GM23338 (cell line): ENCODE results near the gene CCL7. TPM values are rescaled to one million over a fixed set of nuclear protein-coding genes. Genes with fewer than 3 reads are reported as not detected.
A peak's percentile ranks its signal among the peaks of the same experiment; 100 is the strongest.

Source experiments
- ATAC-seq: fragments of 200-7000 bp; cut with Tn5 transposase; 3 replicates; pipeline ENCODE4 v1.9.1; 2020
- DNase-seq: peaks from one replicate; pipeline ENCODE4 v3.0.0-alpha.2; 2015; ENCODE audit warnings: low spot score
- H2AFZ ChIP-seq: fragments of 200-600 bp; sonication (generic); 2 replicates; pipeline ENCODE4 v1.8.0; 2016; ENCODE audit warnings: antibody characterized with exemption, mild to moderate bottlenecking, moderate library complexity
- H3F3A ChIP-seq: fragments of 200-600 bp; sonication (generic); replicated peaks from 2 replicates; pipeline ENCODE4 v1.8.0; 2017; ENCODE audit warnings: antibody characterized with exemption, mixed run types, low read depth
- H3K27ac ChIP-seq: fragments of 200-600 bp; sonication (generic); 2 replicates; pipeline ENCODE4 v1.6.1; 2016; ENCODE audit warnings: low read depth
- H3K27me3 ChIP-seq: fragments of 200-600 bp; sonication (generic); 2 replicates; pipeline ENCODE4 v1.8.0; 2016; ENCODE audit warnings: mild to moderate bottlenecking, mixed run types, moderate library complexity; ENCODE audit not compliant: insufficient read depth
- H3K36me3 ChIP-seq: fragments of 200-600 bp; sonication (generic); 2 replicates; pipeline ENCODE4 v1.8.0; 2016; ENCODE audit warnings: mild to moderate bottlenecking; ENCODE audit not compliant: insufficient read depth
- H3K4me1 ChIP-seq: fragments of 200-600 bp; sonication (generic); 2 replicates; pipeline ENCODE4 v1.8.0; 2016; ENCODE audit warnings: mild to moderate bottlenecking, moderate library complexity; ENCODE audit not compliant: insufficient read depth
- H3K4me2 ChIP-seq: fragments of 200-600 bp; sonication (generic); 2 replicates; pipeline ENCODE4 v1.7.1; 2017; ENCODE audit warnings: mixed run types
- H3K4me3 ChIP-seq: fragments of 200-600 bp; sonication (generic); 2 replicates; pipeline ENCODE4 v1.6.1; 2016; ENCODE audit warnings: mixed run types
- H3K79me2 ChIP-seq: fragments of 200-600 bp; sonication (generic); replicated peaks from 2 replicates; pipeline ENCODE4 v1.8.0; 2017; ENCODE audit warnings: mild to moderate bottlenecking; ENCODE audit not compliant: insufficient read depth
- H3K9me2 ChIP-seq: fragments of 200-600 bp; sonication (generic); 2 replicates; pipeline ENCODE4 v1.8.0; 2017; ENCODE audit not compliant: insufficient read depth
- H4K20me1 ChIP-seq: fragments of 200-600 bp; sonication (generic); replicated peaks from 2 replicates; pipeline ENCODE4 v1.8.0; 2017; ENCODE audit warnings: mild to moderate bottlenecking; ENCODE audit not compliant: insufficient read depth
- H3K27ac Mint-ChIP-seq: 2 replicates; pipeline ENCODE4 v1.8.0; 2020; ENCODE audit warnings: inconsistent platforms, mild to moderate bottlenecking, moderate library complexity, mixed read lengths
- H3K27me3 Mint-ChIP-seq: 3 replicates; pipeline ENCODE4 v1.8.0; 2022; ENCODE audit warnings: low read depth, mild to moderate bottlenecking, moderate library complexity, mixed read lengths, inconsistent platforms; ENCODE audit not compliant: insufficient read depth, poor library complexity
- H3K36me3 Mint-ChIP-seq: 3 replicates; pipeline ENCODE4 v1.8.0; 2021; ENCODE audit warnings: low read depth, mild to moderate bottlenecking, inconsistent platforms, moderate library complexity, mixed read lengths
- H3K4me1 Mint-ChIP-seq: 3 replicates; pipeline ENCODE4 v1.8.0; 2020; ENCODE audit warnings: mild to moderate bottlenecking, inconsistent platforms, mixed read lengths
- H3K4me3 Mint-ChIP-seq: 3 replicates; pipeline ENCODE4 v1.8.0; 2021; ENCODE audit warnings: moderate library complexity, mild to moderate bottlenecking, inconsistent platforms, mixed read lengths
- H3K9me3 Mint-ChIP-seq: 3 replicates; pipeline ENCODE4 v1.8.0; 2020; ENCODE audit warnings: moderate library complexity, mild to moderate bottlenecking, inconsistent platforms, mixed read lengths
- CTCF ChIP-seq, 2 experiments: fragments of 200-600 bp in 1 of 2; sonication (generic) in 1 of 2; conservative IDR thresholded peaks; 2 replicates each; pipeline versions ENCODE4 v1.5.1 to v1.6.1; 2016 to 2017; ENCODE audit warnings: antibody characterized with exemption in 2 of 2, low read depth in 2 of 2, mild to moderate bottlenecking in 2 of 2, moderate library complexity in 1 of 2
- ETS1 ChIP-seq: IDR thresholded peaks from 2 replicates; pipeline ENCODE4 v1.6.1; 2016; ENCODE audit warnings: antibody characterized with exemption
- EZH2 ChIP-seq: fragments of 200-600 bp; sonication (generic); IDR thresholded peaks from one replicate; pipeline ENCODE4 v1.8.0; 2017; ENCODE audit warnings: antibody characterized with exemption, mild to moderate bottlenecking, low read depth; ENCODE audit not compliant: unreplicated experiment
- EZH2phosphoT487 ChIP-seq: fragments of 200-600 bp; sonication (generic); IDR thresholded peaks from one replicate; pipeline ENCODE4 v1.8.1; 2018; ENCODE audit warnings: antibody characterized with exemption; ENCODE audit not compliant: unreplicated experiment
- REST ChIP-seq: IDR thresholded peaks from one replicate; pipeline ENCODE4 v1.6.1; 2018; ENCODE audit warnings: antibody characterized with exemption; ENCODE audit not compliant: unreplicated experiment
- polyA plus RNA-seq: library from polyadenylated mRNA; unstranded; fragments of >200 nt; fragmentation: Nextera tagmentation; extraction: Ambion mirVana; gene quantifications from 2 replicates; pipeline ENCODE4 v1.2.1, GENCODE V29; 2016
- total RNA-seq: library from RNA; depleted of rRNA; stranded (reverse); fragments of >200 nt; shearing (Covaris generic); gene quantifications from 2 replicates; pipeline ENCODE4 v1.2.3, GENCODE V29; 2014

CCL7 gene
- total and polyA plus RNA-seq, 2 experiments from 2014 or later = not detected

GRCh38 chr17:34305606-34306005 is 35.6 kb downstream of the CCL7 start:
- Histone ChIP-seq H3F3A (no peaks in the 10 kb centered on the region), H3K27me3 (no peaks in the 10 kb centered on the region), H3K27ac (no peak overlapping the region), H3K4me2 (no peak overlapping the region), H3K79me2 (no peaks in the 10 kb centered on the region), H3K9me2 (no peaks in the 10 kb centered on the region), H3K4me3 (no peak overlapping the region), H4K20me1 (no peaks in the 10 kb centered on the region), H3K4me1 (no peaks in the 10 kb centered on the region), H3K36me3 (no peaks in the 10 kb centered on the region), H2AFZ (no peak overlapping the region)
- no peak for DNase-seq
- no peak overlapping the region for H3K27ac Mint-ChIP-seq
- no peaks in the 10 kb centered on the region for H3K9me3 Mint-ChIP-seq
- TF ChIP-seq EZH2phosphoT487 (no peak), ETS1 (no peak)
- no peak for ATAC-seq
- no peaks in the 10 kb centered on the region for H3K4me1 Mint-ChIP-seq
- no peaks in the 10 kb centered on the region for H3K36me3 Mint-ChIP-seq
- H3K27me3 Mint-ChIP-seq = no peaks in the 10 kb centered on the region
- no peak overlapping the region for H3K4me3 Mint-ChIP-seq

GRCh38 chr17:34306466-34306865 is 36.4 kb downstream of the CCL7 start:
- Histone ChIP-seq H3K4me1 (no peaks in the 10 kb centered on the region), H2AFZ (peak overlapping the region; percentile 48; the same call in 1 of the 2 replicates), H3K36me3 (no peaks in the 10 kb centered on the region), H3K4me3 (no peak overlapping the region), H4K20me1 (no peaks in the 10 kb centered on the region), H3F3A (no peaks in the 10 kb centered on the region), H3K27ac (no peak overlapping the region), H3K27me3 (no peaks in the 10 kb centered on the region), H3K4me2 (no peak overlapping the region), H3K9me2 (no peaks in the 10 kb centered on the region), H3K79me2 (no peaks in the 10 kb centered on the region)
- ATAC-seq (peak; percentile 96), DNase-seq (peak; percentile 80)
- Mint-ChIP-seq H3K4me1 (no peaks in the 10 kb centered on the region), H3K4me3 (no peak overlapping the region), H3K27ac (no peak overlapping the region), H3K9me3 (no peaks in the 10 kb centered on the region), H3K27me3 (no peaks in the 10 kb centered on the region), H3K36me3 (no peaks in the 10 kb centered on the region)
- TF ChIP-seq CTCF (conservative IDR thresholded peaks at IDR 0.05; ENCODE audit: low read depth in 2 of 2) = peak; percentile 68 to 87
- no peak for TF ChIP-seq EZH2phosphoT487

GRCh38 chr17:34307110-34307509 is 37.1 kb downstream of the CCL7 start:
- Histone ChIP-seq H3K27me3 (no peaks in the 10 kb centered on the region), H3K9me2 (no peaks in the 10 kb centered on the region), H3K4me3 (no peak overlapping the region), H3K27ac (no peak overlapping the region), H3F3A (no peaks in the 10 kb centered on the region), H4K20me1 (no peaks in the 10 kb centered on the region), H3K79me2 (no peaks in the 10 kb centered on the region), H2AFZ (peak overlapping the region; percentile 48; the same call in 1 of the 2 replicates), H3K36me3 (no peaks in the 10 kb centered on the region), H3K4me1 (no peaks in the 10 kb centered on the region), H3K4me2 (no peak overlapping the region)
- Mint-ChIP-seq H3K36me3 (no peaks in the 10 kb centered on the region), H3K4me1 (no peaks in the 10 kb centered on the region), H3K27ac (no peak overlapping the region), H3K4me3 (no peak overlapping the region), H3K27me3 (no peaks in the 10 kb centered on the region), H3K9me3 (no peaks in the 10 kb centered on the region)
- DNase-seq (no peak), ATAC-seq (no peak)
- no peak for TF ChIP-seq ETS1
- TF ChIP-seq REST = no peak
- TF ChIP-seq EZH2 = no peak
- no peak for TF ChIP-seq EZH2phosphoT487
